Measurements from ENCODE around the gene CHRDL2.
A peak's percentile ranks its signal among the peaks of the same experiment; 100 is the strongest.

The CHRDL2 gene

DNA sequence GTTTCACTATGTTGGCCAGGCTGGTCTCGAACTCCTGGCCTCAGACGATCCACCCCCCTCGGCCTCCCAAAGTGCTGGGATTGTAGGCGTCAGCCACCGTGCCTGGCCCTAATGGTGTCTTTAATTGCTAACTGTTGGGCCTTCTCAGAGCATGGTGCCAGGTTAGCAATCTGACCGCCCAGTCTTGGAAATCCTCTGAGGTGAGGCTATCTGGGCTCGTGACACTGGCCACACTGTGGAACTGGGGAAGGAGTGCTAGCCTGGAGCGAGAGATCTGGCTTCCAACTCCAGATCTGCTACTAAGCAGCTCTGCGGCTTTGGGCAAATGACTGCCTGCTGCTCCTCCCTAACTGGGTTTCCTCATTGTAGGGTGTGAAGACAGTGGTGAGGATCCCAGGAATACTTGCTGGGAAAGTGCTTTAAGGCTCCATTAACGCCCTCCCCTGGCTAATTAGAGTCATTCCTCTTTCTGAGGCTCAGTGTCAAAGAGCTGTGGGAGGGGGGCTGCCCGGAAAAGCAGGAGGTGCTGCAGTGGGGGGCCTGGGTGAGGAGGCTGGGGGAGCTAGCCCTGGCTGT is 35.4 kb downstream of the CHRDL2 start:
- peaks cover 4% of the 10 kb centered on the region for H3K4me1 ChIP-seq (ENCODE audit: insufficient read depth, poor library complexity, severe bottlenecking)
- H3K9me3 ChIP-seq (ENCODE audit: severe bottlenecking): no peaks in the 10 kb centered on the region
- TF ChIP-seq, protein P1, sequence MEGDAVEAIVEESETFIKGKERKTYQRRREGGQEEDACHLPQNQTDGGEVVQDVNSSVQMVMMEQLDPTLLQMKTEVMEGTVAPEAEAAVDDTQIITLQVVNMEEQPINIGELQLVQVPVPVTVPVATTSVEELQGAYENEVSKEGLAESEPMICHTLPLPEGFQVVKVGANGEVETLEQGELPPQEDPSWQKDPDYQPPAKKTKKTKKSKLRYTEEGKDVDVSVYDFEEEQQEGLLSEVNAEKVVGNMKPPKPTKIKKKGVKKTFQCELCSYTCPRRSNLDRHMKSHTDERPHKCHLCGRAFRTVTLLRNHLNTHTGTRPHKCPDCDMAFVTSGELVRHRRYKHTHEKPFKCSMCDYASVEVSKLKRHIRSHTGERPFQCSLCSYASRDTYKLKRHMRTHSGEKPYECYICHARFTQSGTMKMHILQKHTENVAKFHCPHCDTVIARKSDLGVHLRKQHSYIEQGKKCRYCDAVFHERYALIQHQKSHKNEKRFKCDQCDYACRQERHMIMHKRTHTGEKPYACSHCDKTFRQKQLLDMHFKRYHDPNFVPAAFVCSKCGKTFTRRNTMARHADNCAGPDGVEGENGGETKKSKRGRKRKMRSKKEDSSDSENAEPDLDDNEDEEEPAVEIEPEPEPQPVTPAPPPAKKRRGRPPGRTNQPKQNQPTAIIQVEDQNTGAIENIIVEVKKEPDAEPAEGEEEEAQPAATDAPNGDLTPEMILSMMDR (IDR thresholded peaks at IDR 0.05; ENCODE audit: poor library complexity, severe bottlenecking): no peak
- ATAC-seq (ENCODE audit: low read depth) (no peak), DNase-seq (ENCODE audit: low spot score) (no peak)
- H3K27ac ChIP-seq (ENCODE audit: poor library complexity, severe bottlenecking): no peak overlapping the region
- H3K36me3 ChIP-seq (ENCODE audit: low read depth): no peaks in the 10 kb centered on the region
- no peaks in the 10 kb centered on the region for H3K27me3 ChIP-seq (ENCODE audit: insufficient read depth, poor library complexity, severe bottlenecking)
- no peak overlapping the region for H3K4me3 ChIP-seq (ENCODE audit: severe bottlenecking)

DNA sequence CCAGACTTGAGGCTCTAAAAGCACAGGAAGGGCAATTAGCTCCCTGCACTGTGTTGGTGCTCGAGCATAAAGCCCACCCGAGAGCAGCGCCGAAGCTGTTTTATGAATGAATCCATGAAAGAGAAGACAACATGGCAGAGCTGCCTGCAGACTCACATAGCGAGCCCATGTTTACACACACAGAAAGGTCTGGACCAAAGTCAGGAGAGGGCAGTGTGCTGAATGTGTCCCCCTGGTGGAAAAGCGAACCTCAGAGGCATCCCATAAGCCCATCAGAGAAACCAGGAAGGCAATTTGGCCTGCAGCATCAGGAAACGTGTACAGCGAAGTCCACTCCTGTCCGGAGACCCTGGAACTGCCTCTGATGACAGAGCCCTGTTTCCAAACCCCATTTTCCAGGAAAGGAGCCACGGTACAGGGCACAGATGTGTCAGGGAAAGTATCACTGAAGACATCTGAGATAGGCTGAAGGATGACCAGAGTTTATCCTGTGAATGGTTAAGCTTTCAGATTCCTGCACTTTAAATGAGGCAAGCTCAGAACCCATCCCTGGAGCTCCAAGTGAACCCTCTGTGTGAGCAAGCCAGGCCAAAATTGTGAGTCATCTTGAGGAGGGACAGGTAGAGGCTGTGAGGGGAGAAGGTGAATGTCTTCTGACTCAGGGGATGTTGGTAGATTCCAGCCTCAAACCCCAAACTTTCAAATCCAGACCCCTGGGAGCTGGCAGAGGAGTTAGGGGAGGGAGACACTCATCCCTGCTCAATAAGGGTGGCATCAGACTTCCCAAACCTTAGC is 36.9 kb downstream of the CHRDL2 start:
- H3K4me1 ChIP-seq (ENCODE audit: insufficient read depth, poor library complexity, severe bottlenecking): peaks cover 4% of the 10 kb centered on the region
- H3K9me3 ChIP-seq (ENCODE audit: severe bottlenecking): no peaks in the 10 kb centered on the region
- H3K36me3 ChIP-seq (ENCODE audit: low read depth): no peaks in the 10 kb centered on the region
- H3K4me3 ChIP-seq (ENCODE audit: severe bottlenecking): no peak overlapping the region
- ATAC-seq (ENCODE audit: low read depth) (peak; percentile 81), DNase-seq (ENCODE audit: low spot score) (no peak)
- no peaks in the 10 kb centered on the region for H3K27me3 ChIP-seq (ENCODE audit: insufficient read depth, poor library complexity, severe bottlenecking)
- H3K27ac ChIP-seq (ENCODE audit: poor library complexity, severe bottlenecking): no peak overlapping the region
- TF ChIP-seq, protein P1 (IDR thresholded peaks at IDR 0.05; ENCODE audit: poor library complexity, severe bottlenecking): peak; percentile 5

DNA sequence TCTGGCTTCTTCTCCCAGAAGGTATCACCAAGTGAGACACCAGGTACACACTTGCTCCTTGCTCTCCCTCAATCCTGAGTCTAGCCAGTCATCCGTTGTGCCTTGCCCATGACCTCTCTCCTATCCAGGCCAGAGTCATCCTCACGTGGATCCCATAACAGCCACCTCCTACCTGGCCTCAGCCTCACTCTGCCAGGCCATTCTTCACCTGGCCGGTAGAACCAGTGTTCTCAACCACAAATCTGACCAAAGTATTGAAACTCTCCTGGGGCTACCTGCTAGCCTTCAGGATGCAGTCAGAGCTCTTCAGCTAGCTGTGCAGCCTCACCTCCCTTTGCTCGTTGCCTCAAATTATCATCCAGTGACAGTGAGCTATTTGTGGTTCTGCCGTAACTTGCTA is 37.7 kb downstream of the CHRDL2 start:
- Histone ChIP-seq H3K27ac (ENCODE audit: poor library complexity, severe bottlenecking) (no peak overlapping the region), H3K4me1 (ENCODE audit: insufficient read depth, poor library complexity, severe bottlenecking) (peaks cover 4% of the 10 kb centered on the region), H3K27me3 (ENCODE audit: insufficient read depth, poor library complexity, severe bottlenecking) (no peaks in the 10 kb centered on the region), H3K4me3 (ENCODE audit: severe bottlenecking) (no peak overlapping the region), H3K36me3 (ENCODE audit: low read depth) (no peaks in the 10 kb centered on the region), H3K9me3 (ENCODE audit: severe bottlenecking) (no peaks in the 10 kb centered on the region)
- no peak for DNase-seq (ENCODE audit: low spot score)
- TF ChIP-seq, protein P1 (IDR thresholded peaks at IDR 0.05; ENCODE audit: poor library complexity, severe bottlenecking): no peak
- no peak for ATAC-seq (ENCODE audit: low read depth)

DNA sequence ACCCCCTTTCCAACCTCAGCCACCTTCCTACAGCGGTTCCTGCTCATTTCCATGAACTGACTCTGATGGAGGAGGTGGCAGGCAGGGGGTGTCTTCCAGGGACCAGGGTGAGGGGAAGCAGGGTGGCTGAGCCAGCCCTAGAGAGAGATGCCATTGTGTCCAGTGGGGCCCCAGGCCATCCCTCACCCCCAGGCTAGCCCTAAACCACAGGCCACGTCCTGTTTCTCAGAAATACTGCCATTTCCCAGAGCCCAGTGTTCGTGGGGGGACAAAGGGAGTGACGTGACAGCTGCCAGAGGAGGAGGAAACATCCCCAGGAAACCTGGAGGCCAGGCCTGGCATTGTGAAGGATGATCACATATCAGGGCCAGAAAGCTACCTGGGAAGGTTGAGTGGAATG is 39.5 kb downstream of the CHRDL2 start:
- H3K4me1 ChIP-seq (ENCODE audit: insufficient read depth, poor library complexity, severe bottlenecking): peaks cover 4% of the 10 kb centered on the region
- DNase-seq (ENCODE audit: low spot score): no peak
- no peak for ATAC-seq (ENCODE audit: low read depth)
- no peak overlapping the region for H3K4me3 ChIP-seq (ENCODE audit: severe bottlenecking)
- no peaks in the 10 kb centered on the region for H3K9me3 ChIP-seq (ENCODE audit: severe bottlenecking)
- no peak overlapping the region for H3K27ac ChIP-seq (ENCODE audit: poor library complexity, severe bottlenecking)
- H3K27me3 ChIP-seq (ENCODE audit: insufficient read depth, poor library complexity, severe bottlenecking): no peaks in the 10 kb centered on the region
- TF ChIP-seq, protein P1 (IDR thresholded peaks at IDR 0.05; ENCODE audit: poor library complexity, severe bottlenecking): no peak
- no peaks in the 10 kb centered on the region for H3K36me3 ChIP-seq (ENCODE audit: low read depth)

DNA sequence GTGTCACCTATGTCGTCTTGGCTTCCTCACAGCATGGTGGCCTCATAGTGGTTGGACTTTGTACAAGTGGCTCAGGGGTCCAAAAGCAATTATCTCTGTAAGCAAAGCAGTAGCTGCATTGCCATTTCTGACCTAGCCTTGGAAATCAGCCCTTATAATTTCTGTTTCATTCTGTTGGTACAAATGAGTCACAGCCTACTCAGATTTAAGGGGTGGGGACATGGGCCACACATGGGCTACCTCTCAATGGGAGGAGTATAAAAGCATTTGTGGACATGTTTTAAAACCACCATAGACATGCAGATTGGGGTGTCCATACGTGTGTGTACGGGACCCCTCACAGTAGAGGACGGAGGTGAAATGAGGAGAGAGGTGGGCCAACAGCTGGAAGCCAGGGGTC is 41.6 kb downstream of the CHRDL2 start:
- Histone ChIP-seq H3K27ac (ENCODE audit: poor library complexity, severe bottlenecking) (no peak overlapping the region), H3K36me3 (ENCODE audit: low read depth) (no peaks in the 10 kb centered on the region), H3K4me1 (ENCODE audit: insufficient read depth, poor library complexity, severe bottlenecking) (no peaks in the 10 kb centered on the region), H3K27me3 (ENCODE audit: insufficient read depth, poor library complexity, severe bottlenecking) (no peaks in the 10 kb centered on the region), H3K9me3 (ENCODE audit: severe bottlenecking) (no peaks in the 10 kb centered on the region), H3K4me3 (ENCODE audit: severe bottlenecking) (no peak overlapping the region)
- TF ChIP-seq, protein P1 (IDR thresholded peaks at IDR 0.05; ENCODE audit: poor library complexity, severe bottlenecking): no peak
- no peak for DNase-seq (ENCODE audit: low spot score)
- ATAC-seq (ENCODE audit: low read depth): 0 out of 3 replicates have a peak, but pooled peaks have one; percentile 51
